MV-4-11 (cell line): ENCODE data around the gene CFAP20DC.
"Not testable (repeated sequence)": the region's sequence is repeated elsewhere in the genome, so short reads cannot be mapped to it uniquely, and the experiment has no call there.

Experiments
- DNase-seq: peaks from one replicate; lab custom pipeline; 2025; lab: John Stamatoyannopoulos, UW

CFAP20DC gene

DNA sequence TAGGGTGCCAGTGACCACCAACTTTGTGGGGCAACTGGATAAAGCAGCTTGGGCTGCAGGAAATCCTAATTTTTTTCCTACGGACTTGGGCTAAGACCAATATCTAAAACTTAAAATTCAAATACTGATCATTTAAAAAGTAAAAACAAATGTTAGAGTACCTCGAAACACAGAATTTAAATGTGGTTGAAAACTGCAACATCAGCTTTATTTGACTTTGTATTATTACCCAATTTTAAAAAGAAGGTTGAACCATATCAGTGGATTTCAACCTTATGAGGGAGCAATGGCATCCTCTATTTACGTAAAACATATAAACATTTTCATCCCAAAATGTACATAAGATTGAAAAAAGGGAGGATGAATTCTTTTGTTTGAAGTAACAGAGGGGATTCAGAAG lies 26.2 kb downstream of the CFAP20DC start:
- no peak for DNase-seq

- DNase-seq = no peak
Measured at GRCh38 chr3:59017617-59017984, 32.2 kb downstream of the CFAP20DC start.

- DNase-seq = no peak
Measured at GRCh38 chr3:59016930-59017616, 32.8 kb downstream of the CFAP20DC start.

DNA sequence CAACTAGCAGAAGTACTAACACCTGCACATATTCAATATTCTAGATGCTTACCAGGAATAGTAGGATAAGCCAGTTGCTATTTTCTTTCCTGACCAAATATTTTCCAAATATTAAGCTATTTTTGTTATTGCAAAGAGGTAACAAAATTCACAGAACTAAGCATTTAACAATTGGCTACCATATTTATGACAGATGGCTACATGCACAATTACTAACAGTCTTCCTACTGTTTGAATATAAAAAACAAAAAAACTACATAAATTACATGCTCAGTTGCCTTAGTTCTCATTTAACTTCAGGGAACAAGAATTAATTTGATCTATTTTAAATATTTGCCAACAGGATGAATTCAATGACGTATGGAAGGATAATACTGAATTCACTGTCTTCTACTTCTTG lies 36.2 kb downstream of the CFAP20DC start:
- no peak for DNase-seq

GRCh38 chr3:59006634-59007517 lies 42.9 kb downstream of the CFAP20DC start:
- DNase-seq = no peak

GRCh38 chr3:59001675-59002074 lies 48.1 kb downstream of the CFAP20DC start:
- DNase-seq = no peak

- no peak for DNase-seq
Measured at GRCh38 chr3:58999774-59000160, 50.1 kb downstream of the CFAP20DC start.

DNA sequence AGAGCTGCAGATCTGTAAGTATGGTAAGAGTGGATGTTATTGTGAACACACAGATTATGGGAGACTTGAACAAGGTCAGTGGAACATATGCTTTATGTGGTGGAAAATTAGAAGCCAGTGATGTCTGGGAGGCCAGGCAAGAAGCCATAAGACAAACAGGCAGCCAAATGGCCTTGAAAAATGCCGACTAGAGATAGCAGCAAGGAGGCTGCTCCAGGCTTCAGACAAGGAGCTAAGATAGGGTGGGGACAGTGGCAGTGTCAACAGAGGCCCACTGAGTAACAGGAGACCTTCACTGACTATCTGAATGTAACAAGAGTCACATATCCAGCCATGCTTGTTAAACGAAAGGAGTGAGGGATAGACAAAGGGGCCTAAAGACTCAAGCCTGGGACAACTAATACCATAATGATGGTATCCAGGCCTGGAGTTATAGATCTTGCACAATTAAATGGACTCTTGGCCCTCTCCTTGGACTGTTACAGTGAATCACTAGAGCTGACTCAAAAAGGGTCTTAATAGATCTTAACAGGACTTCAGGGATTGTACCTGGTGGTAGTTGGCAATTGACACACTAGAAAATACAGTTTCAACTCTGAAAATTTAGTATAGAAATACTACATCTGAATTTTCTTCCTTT lies 50.6 kb downstream of the CFAP20DC start:
- no peak for DNase-seq

DNA sequence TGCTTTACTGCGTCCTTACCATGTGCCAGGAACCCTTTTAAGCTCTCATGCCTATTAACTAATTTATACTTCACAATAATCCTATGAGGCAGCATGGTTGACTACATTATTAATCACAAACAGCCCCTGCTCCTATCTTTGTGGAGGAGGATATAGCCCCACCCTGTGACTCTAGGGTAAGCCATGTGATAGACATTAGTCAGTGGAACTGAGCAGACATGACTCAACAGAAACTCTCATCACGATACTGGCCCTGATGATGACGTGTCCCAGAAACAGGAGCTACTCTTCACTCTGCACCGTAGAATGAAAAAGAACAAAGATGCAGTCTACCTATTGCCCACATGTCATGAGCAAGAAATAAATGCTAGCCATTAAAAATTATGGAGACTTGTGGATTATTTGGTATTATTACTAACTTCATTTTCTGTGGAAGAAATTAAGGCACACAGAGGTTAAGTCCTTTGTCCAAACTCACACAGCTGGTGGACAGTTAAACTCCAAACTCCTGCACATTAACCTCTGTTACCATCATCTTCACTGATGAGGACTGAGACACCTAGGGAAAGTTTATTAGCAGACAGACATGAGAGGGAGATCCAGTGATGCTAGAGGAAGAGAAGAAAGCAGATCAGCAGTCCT lies 51.2 kb downstream of the CFAP20DC start:
- DNase-seq = no peak

- no peak for DNase-seq
Measured at GRCh38 chr3:58996730-58997129, 53.1 kb downstream of the CFAP20DC start.

DNA sequence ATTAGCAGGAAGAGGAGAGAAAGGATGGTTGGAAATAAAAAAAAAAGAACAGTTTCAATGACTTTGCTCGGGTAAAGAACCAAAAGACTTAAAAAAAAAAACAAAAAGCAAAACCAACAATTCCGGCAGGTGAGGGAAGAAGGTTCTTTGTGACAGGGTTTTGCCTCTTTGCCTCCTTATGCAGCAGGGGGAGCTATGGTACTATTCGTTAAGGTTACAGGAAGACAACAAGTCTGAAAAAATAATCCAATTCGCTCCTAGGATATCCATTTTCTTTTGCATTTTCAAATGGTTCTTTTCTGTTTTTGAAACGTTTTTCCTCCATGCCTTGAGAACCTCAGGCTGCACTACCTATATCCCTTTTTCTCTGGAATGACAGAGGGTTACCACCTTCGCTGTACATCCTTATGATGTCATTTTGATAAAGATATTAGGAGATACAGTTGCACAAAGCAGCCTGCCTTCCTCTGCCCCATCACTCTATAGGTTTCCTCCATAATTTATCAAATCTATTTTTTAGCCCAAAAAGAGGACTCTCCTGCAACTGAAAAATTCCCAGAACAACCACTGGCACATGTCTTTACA lies 55.0 kb downstream of the CFAP20DC start:
- DNase-seq = peak; percentile 2

DNA sequence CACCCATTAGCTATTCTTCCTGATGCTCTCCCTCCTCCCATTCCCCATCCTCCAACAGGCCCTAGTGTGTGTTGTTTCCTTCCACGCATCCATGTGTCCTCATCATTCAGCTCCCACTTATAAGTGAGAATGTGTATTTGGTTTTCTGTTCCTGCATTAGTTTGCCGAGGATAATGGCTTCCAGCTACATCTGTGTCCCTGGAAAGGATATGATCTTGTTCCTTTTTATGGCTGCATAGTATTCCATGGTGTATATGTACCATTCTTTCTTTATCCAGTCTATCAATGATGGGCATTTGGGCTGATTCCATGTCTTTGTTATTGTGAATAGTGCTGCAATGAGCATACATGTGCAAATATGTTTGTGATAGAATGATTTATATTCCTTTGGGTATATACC lies 56.3 kb downstream of the CFAP20DC start:
- DNase-seq = no peak

GRCh38 chr3:58991623-58992022 lies 58.2 kb downstream of the CFAP20DC start:
- no peak for DNase-seq

DNA sequence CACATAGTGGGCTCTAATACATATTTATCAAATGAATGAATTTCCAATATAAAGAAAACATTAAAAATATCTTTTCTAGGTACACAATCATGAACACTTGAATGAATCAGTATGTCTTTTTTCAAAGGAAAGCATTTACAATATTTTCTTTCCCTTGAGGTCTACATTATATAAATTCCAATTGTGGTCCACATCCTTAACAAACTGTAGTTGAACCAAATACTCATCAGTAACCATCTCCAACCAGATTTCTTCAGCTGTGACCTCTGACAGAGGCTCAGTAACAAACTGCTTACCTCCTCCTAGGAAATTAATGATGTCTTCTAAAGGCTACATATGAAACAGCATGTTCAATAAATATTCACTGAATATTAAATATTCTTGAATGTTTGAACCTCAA lies 58.8 kb downstream of the CFAP20DC start:
- DNase-seq = no peak

GRCh38 chr3:58989955-58990354 lies 59.9 kb downstream of the CFAP20DC start:
- no peak for DNase-seq

DNA sequence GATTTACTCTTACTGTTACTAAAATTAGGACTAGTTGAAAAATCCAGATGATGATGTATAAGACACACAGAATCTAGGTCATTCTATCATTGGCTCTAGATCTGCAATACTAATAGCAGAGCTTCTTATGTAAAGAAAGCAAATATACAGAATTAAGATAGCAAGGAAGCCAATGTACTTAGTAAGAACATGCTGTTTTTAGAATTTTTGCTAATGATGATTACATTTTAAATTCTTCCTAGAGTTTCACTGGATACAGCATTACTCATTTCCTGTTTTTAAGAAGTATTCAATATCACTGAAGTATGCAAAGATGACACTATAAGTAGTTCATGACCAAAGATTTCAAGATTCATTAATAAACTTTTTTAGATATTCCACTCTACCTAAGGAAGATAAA lies 60.7 kb downstream of the CFAP20DC start:
- no peak for DNase-seq

DNA sequence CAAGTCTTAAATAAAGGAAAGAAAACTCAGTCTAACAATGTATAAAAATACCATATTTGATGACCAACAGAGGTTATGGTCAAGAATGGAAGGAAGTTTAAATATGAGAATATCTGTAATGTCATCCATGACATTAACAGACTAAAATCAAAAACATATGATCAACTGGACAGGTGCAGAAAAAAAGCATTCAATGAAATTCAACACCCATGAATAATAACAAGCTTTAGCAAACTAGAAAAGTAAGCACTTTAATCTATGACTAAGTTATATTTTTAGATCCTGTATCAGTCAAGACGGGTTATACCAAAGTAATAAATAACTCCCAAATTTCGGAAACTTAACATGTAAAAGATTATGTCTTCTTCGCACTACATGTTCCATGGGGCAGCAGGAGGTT lies 61.8 kb downstream of the CFAP20DC start:
- no peak for DNase-seq

DNA sequence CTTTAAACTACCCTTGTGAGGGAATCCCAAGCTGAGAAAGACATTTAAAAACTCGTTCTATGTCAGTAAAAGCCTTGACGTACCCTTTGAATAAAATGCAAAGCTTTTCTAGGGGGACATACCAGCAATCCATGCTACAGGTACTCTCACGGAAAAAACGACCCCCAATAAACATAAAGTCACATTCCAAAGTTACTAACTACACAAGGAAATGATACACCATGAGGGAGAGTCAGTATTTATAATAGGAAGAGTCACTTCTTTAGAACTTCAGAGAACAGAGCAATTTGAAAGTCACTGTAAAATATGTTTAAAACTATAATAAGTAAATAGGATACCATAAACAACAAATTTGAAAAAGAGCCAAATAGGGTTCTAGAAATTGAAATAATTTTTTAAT lies 63.2 kb downstream of the CFAP20DC start:
- no peak for DNase-seq

GRCh38 chr3:58979840-58980239 lies 70.0 kb downstream of the CFAP20DC start:
- no peak for DNase-seq

- DNase-seq = no peak
Measured at GRCh38 chr3:58973796-58974195, 76.0 kb downstream of the CFAP20DC start.

- DNase-seq = not testable (repeated sequence)
Measured at GRCh38 chr3:58967866-58968265, 82.0 kb downstream of the CFAP20DC start.

DNA sequence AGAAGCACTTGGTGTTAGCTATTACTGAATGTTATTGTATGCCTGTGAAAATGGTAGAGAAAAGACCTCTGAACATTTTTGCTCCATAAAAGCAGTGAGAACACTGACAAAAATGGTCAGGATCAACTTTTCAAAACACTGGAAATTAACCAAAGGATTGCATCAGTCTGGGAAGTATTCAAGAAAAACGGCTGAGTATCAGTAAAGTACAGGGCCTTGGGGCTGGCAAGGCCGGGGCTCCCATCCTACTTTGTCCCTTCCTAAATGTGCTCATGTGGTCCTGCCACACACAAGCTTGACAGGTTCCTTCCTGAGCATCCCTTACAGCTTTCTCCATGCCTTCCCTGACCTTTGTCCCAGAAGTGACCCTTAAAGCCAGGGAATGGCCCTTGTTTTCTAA lies 84.0 kb downstream of the CFAP20DC start:
- DNase-seq = no peak
